ENCODE measurements around the gene MAGEF1. TPM values are rescaled to one million over a fixed set of nuclear protein-coding genes. Genes with fewer than 3 reads are reported as not detected.

Gene MAGEF1
- total RNA-seq, 1 experiment from 2014 or later, result 59.1 TPM

GRCh38 chr3:184746131-184747120, 34.6 kb upstream of the MAGEF1 start:
- peaks cover 3% of the 10 kb centered on the region for H3K27me3 Mint-ChIP-seq (ENCODE audit: insufficient read depth, unreplicated experiment)
- Histone ChIP-seq H3K9me3 (no peaks in the 10 kb centered on the region), H3K4me3 (ENCODE audit: low read depth, low read length) (no peak overlapping the region), H3K27me3 (replicated peaks; ENCODE audit: control insufficient read depth, insufficient read depth, low read length) (no peaks in the 10 kb centered on the region), H3K36me3 (ENCODE audit: control insufficient read depth, insufficient read depth, low read length) (no peaks in the 10 kb centered on the region), H3K4me1 (peaks cover 9% of the 10 kb centered on the region)
- no peaks in the 10 kb centered on the region for H3K36me3 Mint-ChIP-seq (ENCODE audit: insufficient read depth, unreplicated experiment)
- H3K4me3 Mint-ChIP-seq (ENCODE audit: unreplicated experiment), result no peak overlapping the region
- BruUV-seq (replicated peaks), result no TSS peak
- no peak for TF ChIP-seq CTCF (IDR thresholded peaks at IDR 0.05; ENCODE audit: insufficient read depth in 1 of 2, low read depth in 1 of 2, low read length in 1 of 2, severe bottlenecking in 1 of 2, unreplicated experiment in 1 of 2)
- CTCF ChIA-PET, result interaction anchor here (3.2 kb wide), 1 partner anchor 185 kb away, joined by 13 read pairs; the partner anchor contains the start of gene EPHB3
- peaks cover 11% of the 10 kb centered on the region for H3K4me1 Mint-ChIP-seq (ENCODE audit: low read depth, unreplicated experiment)
- no peak for DNase-seq
- H3K9me3 Mint-ChIP-seq (ENCODE audit: unreplicated experiment), result no peaks in the 10 kb centered on the region
- intact Hi-C loops (cut with micrococcal nuclease; ENCODE audit: unreplicated experiment), result no loop called here
- POLR2A ChIA-PET, result no interaction called here
- no peak overlapping the region for H3K27ac Mint-ChIP-seq (ENCODE audit: unreplicated experiment)

GRCh38 chr3:184745526-184745925, 33.7 kb upstream of the MAGEF1 start:
- no peaks in the 10 kb centered on the region for H3K4me1 ChIP-seq
- no peak overlapping the region for H3K4me3 ChIP-seq (ENCODE audit: low read depth, low read length)
- peaks cover 3% of the 10 kb centered on the region for H3K27me3 Mint-ChIP-seq (ENCODE audit: insufficient read depth, unreplicated experiment)
- no peaks in the 10 kb centered on the region for H3K36me3 Mint-ChIP-seq (ENCODE audit: insufficient read depth, unreplicated experiment)
- no peak for TF ChIP-seq CTCF (IDR thresholded peaks at IDR 0.05; ENCODE audit: insufficient read depth in 1 of 2, low read depth in 1 of 2, low read length in 1 of 2, severe bottlenecking in 1 of 2, unreplicated experiment in 1 of 2)
- no peak overlapping the region for H3K27ac Mint-ChIP-seq (ENCODE audit: unreplicated experiment)
- no peak for DNase-seq
- H3K36me3 ChIP-seq (ENCODE audit: control insufficient read depth, insufficient read depth, low read length), result no peaks in the 10 kb centered on the region
- ChIA-PET POLR2A (no interaction called here), CTCF (interaction anchor here (3.2 kb wide), 1 partner anchor 184 kb away, joined by 13 read pairs; the partner anchor contains the start of gene EPHB3)
- intact Hi-C loops (cut with micrococcal nuclease; ENCODE audit: unreplicated experiment), result no loop called here
- H3K4me3 Mint-ChIP-seq (ENCODE audit: unreplicated experiment), result no peak overlapping the region
- no peaks in the 10 kb centered on the region for H3K9me3 Mint-ChIP-seq (ENCODE audit: unreplicated experiment)
- no TSS peak for BruUV-seq (replicated peaks)
- H3K27me3 ChIP-seq (replicated peaks; ENCODE audit: control insufficient read depth, insufficient read depth, low read length), result no peaks in the 10 kb centered on the region
- H3K4me1 Mint-ChIP-seq (ENCODE audit: low read depth, unreplicated experiment), result peaks cover 11% of the 10 kb centered on the region
- no peaks in the 10 kb centered on the region for H3K9me3 ChIP-seq

- H3K36me3 Mint-ChIP-seq (ENCODE audit: insufficient read depth, unreplicated experiment), result no peaks in the 10 kb centered on the region
- ChIA-PET POLR2A (interaction anchor here (1.1 kb wide), 1 partner anchor 182 kb away, joined by 4 read pairs; no protein-coding TSS in a partner anchor), CTCF (interaction anchor here (1.2 kb wide), 1 partner anchor 182 kb away, joined by 4 read pairs; the partner anchor contains the start of gene EPHB3)
Observed at GRCh38 chr3:184743248-184743647, 31.4 kb upstream of the MAGEF1 start.

More at GRCh38 chr3:184743248-184743647, 31.4 kb upstream of the MAGEF1 start:
- no TSS peak for BruUV-seq (replicated peaks)
- Mint-ChIP-seq H3K4me1 (ENCODE audit: low read depth, unreplicated experiment) (no peaks in the 10 kb centered on the region), H3K4me3 (ENCODE audit: unreplicated experiment) (no peak overlapping the region), H3K9me3 (ENCODE audit: unreplicated experiment) (no peaks in the 10 kb centered on the region), H3K27ac (ENCODE audit: unreplicated experiment) (no peak overlapping the region), H3K27me3 (ENCODE audit: insufficient read depth, unreplicated experiment) (no peaks in the 10 kb centered on the region)
- no peak for TF ChIP-seq CTCF (IDR thresholded peaks at IDR 0.05; ENCODE audit: insufficient read depth in 1 of 2, low read depth in 1 of 2, low read length in 1 of 2, severe bottlenecking in 1 of 2, unreplicated experiment in 1 of 2)
- Histone ChIP-seq H3K4me1 (no peaks in the 10 kb centered on the region), H3K9me3 (no peaks in the 10 kb centered on the region), H3K4me3 (ENCODE audit: low read depth, low read length) (no peak overlapping the region), H3K27me3 (replicated peaks; ENCODE audit: control insufficient read depth, insufficient read depth, low read length) (no peaks in the 10 kb centered on the region), H3K36me3 (ENCODE audit: control insufficient read depth, insufficient read depth, low read length) (no peaks in the 10 kb centered on the region)
- intact Hi-C loops (cut with micrococcal nuclease; ENCODE audit: unreplicated experiment), result no loop called here
- DNase-seq, result no peak
